ENCODE measurements around the gene XRN1.
A peak's percentile ranks its signal among the peaks of the same experiment; 100 is the strongest.
"Not testable (repeated sequence)": the region's sequence is repeated elsewhere in the genome, so short reads cannot be mapped to it uniquely, and the experiment has no call there.

XRN1 gene

GRCh38 chr3:142447852-142448823, at the start of gene XRN1:
TSS of gene XRN1 (minus strand) at chr3:142448037. CDS start at chr3:142447944, 93 bp downstream.
- peak; percentile 86 for DNase-seq

- DNase-seq: no peak
These were observed 47.3 kb upstream of the XRN1 start for GRCh38 chr3:142495103-142495502.

- DNase-seq: no peak
These were observed 44.3 kb upstream of the XRN1 start for GRCh38 chr3:142492184-142492583.

GRCh38 chr3:142489572-142490323, 41.9 kb upstream of the XRN1 start:
- DNase-seq: no peak

GRCh38 chr3:142484912-142485435, 37.1 kb upstream of the XRN1 start:
- no peak for DNase-seq

- no peak for DNase-seq
These were observed 33.4 kb upstream of the XRN1 start for GRCh38 chr3:142481196-142481595.

GRCh38 chr3:142470826-142471225, 23.0 kb upstream of the XRN1 start:
- DNase-seq: no peak

GRCh38 chr3:142468456-142468855, 20.6 kb upstream of the XRN1 start:
- no peak for DNase-seq

- DNase-seq: no peak
These were observed 19.9 kb upstream of the XRN1 start for GRCh38 chr3:142467768-142468167.

GRCh38 chr3:142460689-142461088, 12.9 kb upstream of the XRN1 start:
- DNase-seq: no peak

GRCh38 chr3:142459929-142460328, 12.1 kb upstream of the XRN1 start:
- DNase-seq: no peak

GRCh38 chr3:142459096-142459495, 11.3 kb upstream of the XRN1 start:
- no peak for DNase-seq

- no peak for DNase-seq
These were observed 3.0 kb upstream of the XRN1 start for GRCh38 chr3:142450881-142451280.

GRCh38 chr3:142450189-142450588, 2.4 kb upstream of the XRN1 start:
- DNase-seq: no peak

- DNase-seq: peak; percentile 23
These were observed 461 bp downstream of the XRN1 start for GRCh38 chr3:142447301-142447851.

GRCh38 chr3:142445816-142446254, 2.0 kb downstream of the XRN1 start:
- DNase-seq: no peak

- DNase-seq: no peak
These were observed 3.5 kb downstream of the XRN1 start for GRCh38 chr3:142444343-142444742.

- DNase-seq: not testable (repeated sequence)
These were observed 4.8 kb downstream of the XRN1 start for GRCh38 chr3:142443060-142443459.

- DNase-seq: not testable (repeated sequence)
These were observed 8.2 kb downstream of the XRN1 start for GRCh38 chr3:142439499-142440220.

- not testable (repeated sequence) for DNase-seq
These were observed 9.7 kb downstream of the XRN1 start for GRCh38 chr3:142438096-142438495.

GRCh38 chr3:142436951-142437585, 10.8 kb downstream of the XRN1 start:
- no peak for DNase-seq

- no peak for DNase-seq
These were observed 13.3 kb downstream of the XRN1 start for GRCh38 chr3:142434503-142434902.
